Muscle of leg (tissue), 11 donors: ENCODE measurements around the gene OSTN. TPM values are rescaled to one million over a fixed set of nuclear protein-coding genes. Genes with fewer than 3 reads are reported as not detected.

Source experiments
- DNase-seq: peaks from one replicate; pipeline ENCODE4 v3.0.0; 2013
- H3K27ac ChIP-seq: one replicate; pipeline ENCODE4 v1.5.1; 2013; ENCODE audit warnings: mild to moderate bottlenecking, low read length, control low read depth
- H3K27me3 ChIP-seq: one replicate; pipeline ENCODE4 v1.6.1; 2013; ENCODE audit warnings: low read length; ENCODE audit not compliant: control insufficient read depth, insufficient read depth
- H3K36me3 ChIP-seq: one replicate; pipeline ENCODE4 v1.6.1; 2013; ENCODE audit warnings: low read length; ENCODE audit not compliant: control insufficient read depth, insufficient read depth
- H3K4me1 ChIP-seq: one replicate; pipeline ENCODE4 v1.6.1; 2013; ENCODE audit warnings: low read length; ENCODE audit not compliant: control insufficient read depth, insufficient read depth
- H3K4me3 ChIP-seq: one replicate; pipeline ENCODE4 v1.5.1; 2013; ENCODE audit warnings: low read length, control low read depth
- H3K9me3 ChIP-seq: replicated peaks from 2 replicates; pipeline ENCODE4 v1.6.1; 2013; ENCODE audit warnings: low read depth, low read length; ENCODE audit not compliant: control insufficient read depth
- WGBS: methylation state at CpG from one replicate; pipeline ENCODE4 v1.1.5; 2013; ENCODE audit warnings: missing lambda C conversion rate; ENCODE audit not compliant: insufficient coverage; 5-methylcytosine and 5-hydroxymethylcytosine counted together
- polyA plus RNA-seq, 8 donors: library from polyadenylated mRNA; unstranded; fragments of 120-200 nt; gene quantifications; one replicate each; pipeline versions ENCODE4 v1.2.1 to v1.2.3, GENCODE V29; 2013; ENCODE audit warnings: inconsistent platforms in 1 of 8, low replicate concordance in 1 of 8; ENCODE audit not compliant: insufficient read length in 8 of 8, insufficient read depth in 1 of 8
- total RNA-seq: library from RNA; stranded (reverse); fragments of 120-200 nt; gene quantifications from one replicate; pipeline ENCODE4 v1.2.4, GENCODE V29; 2013

OSTN gene
- total and polyA plus RNA-seq, 9 donors, result 1.6 to 24.8 (median 4.4) TPM

DNA sequence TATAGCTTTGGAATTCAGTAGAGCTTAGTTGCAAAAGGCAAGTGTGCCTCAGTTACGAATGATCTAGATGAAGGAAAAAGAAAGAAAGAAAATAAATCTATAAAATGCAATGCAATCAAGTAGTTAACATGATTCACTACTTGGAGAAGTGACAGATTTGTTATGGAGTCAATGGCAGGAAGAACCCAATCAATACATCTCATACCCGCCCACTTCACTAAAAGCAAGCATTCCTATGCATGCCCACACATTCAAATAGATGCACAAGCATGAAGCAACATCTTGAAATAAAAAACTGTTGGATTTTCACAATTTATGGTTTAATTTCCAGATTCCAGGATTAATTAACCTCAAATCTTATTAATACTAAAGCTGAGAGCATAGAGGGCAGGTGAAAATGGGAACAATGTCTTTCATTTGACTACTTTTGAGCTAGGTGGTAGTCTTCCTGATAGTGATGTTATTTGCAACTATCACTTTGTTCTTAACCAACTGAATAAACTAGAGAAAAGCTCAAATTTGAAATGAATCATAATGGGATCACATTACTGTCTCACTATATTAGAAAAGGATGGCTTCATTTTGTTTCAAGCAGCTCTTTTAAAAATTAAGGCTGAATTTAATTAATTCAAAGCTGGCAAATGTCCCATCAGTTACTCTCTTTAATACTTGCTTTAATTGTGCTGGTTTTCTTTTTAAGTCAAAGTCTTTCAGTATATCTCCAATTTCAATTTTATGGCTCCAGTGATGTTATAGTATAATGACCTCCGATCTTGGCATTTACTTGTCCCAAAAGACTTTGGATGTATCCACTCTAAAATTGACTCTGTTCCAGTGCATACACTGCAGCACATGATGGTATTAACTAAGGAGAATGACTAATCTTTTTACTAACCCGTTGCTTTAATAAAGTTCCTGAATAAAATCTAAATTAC is 83.5 kb downstream of the OSTN start:
- Histone ChIP-seq H3K36me3 (no peaks in the 10 kb centered on the region), H3K9me3 (no peaks in the 10 kb centered on the region), H3K27ac (no peak overlapping the region), H3K4me3 (no peak overlapping the region), H3K4me1 (no peaks in the 10 kb centered on the region), H3K27me3 (no peaks in the 10 kb centered on the region)
- WGBS, result no CpG with 5 or more reads among the region's 4 CpGs
- peak; percentile 44 for DNase-seq

DNA sequence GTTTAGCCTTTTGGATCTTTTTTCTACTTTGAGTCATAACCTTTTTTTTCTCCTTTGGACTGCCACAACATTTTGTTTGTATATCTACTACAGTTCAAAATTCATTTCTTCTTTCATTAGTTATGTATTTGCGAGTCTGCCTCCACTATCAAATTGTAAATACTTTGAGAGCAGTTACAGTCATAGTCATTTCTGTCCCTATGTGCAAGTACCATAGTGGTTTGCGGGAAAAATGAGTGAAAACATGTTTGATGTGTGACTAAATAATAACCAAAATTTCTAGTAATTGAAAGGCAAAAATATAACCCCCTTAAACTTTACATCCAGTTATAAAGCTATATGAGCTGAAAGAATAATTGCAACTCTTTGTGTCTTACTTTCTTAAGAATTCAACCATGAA is 84.4 kb downstream of the OSTN start:
- DNase-seq, result no peak
- Histone ChIP-seq H3K4me1 (no peaks in the 10 kb centered on the region), H3K4me3 (no peak overlapping the region), H3K36me3 (no peaks in the 10 kb centered on the region), H3K27ac (no peak overlapping the region), H3K9me3 (no peaks in the 10 kb centered on the region), H3K27me3 (no peaks in the 10 kb centered on the region)
- no CpG with 5 or more reads among the region's 2 CpGs for WGBS

DNA sequence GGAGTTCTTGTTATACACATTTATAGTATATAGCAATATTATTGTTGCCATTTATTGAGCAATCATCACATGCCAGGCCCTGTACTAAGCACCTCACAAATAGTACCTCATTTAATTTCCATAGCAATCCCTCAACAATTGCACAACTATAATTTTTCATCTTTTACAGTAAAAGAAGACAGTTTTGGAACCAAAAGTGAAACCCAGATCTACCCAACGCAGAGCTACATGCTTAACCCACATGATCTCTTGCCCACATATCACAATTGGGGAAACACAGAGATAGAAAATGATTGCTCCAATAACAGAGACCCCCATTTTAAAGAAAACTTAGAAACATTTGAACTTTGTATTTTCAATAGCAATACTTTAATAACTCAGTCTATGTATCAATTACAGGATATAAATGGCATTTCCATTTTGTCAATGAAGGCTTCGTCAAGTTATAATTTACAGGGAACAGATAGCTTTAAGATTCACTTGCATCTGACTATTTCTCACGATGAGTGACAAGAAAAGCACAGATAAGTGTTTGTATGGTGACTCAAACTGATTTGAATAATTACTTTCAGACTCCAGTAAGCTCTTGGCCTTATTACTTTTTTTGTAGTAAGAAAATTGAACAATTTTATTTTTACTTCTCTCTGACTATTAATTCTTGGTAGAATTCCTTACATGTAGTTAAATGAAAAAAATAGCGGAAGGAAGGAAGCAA is 91.4 kb downstream of the OSTN start:
- Histone ChIP-seq H3K27me3 (no peaks in the 10 kb centered on the region), H3K27ac (no peak overlapping the region), H3K36me3 (no peaks in the 10 kb centered on the region), H3K9me3 (no peaks in the 10 kb centered on the region), H3K4me3 (no peak overlapping the region), H3K4me1 (no peaks in the 10 kb centered on the region)
- peak; percentile 21 for DNase-seq
- 67% methylated on average over 1 of the region's 4 CpGs for WGBS

DNA sequence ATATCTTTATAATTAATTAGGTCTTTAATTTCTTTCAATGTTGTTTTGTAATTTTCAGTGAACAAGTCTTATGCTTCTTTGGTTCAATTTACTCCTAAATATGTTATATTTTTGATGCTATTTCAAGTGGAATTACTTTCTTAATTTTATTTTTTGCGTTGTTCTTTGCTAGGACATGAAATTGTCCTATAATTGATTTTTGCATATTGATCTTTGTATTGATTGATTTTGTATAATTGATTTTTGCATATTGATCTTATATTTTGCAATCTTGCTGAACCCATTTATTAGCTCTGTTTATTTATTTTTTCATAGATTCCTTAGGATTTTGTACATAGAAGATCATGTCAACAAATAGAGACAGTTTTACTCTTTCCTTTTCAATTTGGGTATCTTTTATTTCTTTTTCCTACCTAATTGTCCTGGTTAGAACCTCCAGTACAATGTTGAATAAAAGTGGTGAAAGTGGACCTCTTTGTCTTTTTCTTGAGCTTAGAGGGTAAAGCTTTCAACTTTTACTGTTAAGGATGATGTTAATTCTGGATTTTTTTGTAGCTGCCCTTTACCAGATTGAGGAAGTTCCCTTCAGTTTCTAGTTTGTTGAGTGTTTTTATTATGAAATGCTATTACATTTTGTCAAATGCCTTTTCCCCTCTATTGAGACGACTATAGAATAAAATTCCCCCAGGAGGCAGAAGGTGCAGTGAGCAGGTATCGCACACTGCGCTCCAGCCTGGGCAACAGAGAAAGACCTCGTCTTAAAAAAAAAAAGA is 93.4 kb downstream of the OSTN start:
- Histone ChIP-seq H3K4me3 (no peak overlapping the region), H3K27me3 (no peaks in the 10 kb centered on the region), H3K36me3 (no peaks in the 10 kb centered on the region), H3K27ac (no peak overlapping the region), H3K4me1 (no peaks in the 10 kb centered on the region), H3K9me3 (no peaks in the 10 kb centered on the region)
- no peak for DNase-seq
- no CpG with 5 or more reads among the region's 5 CpGs for WGBS

DNA sequence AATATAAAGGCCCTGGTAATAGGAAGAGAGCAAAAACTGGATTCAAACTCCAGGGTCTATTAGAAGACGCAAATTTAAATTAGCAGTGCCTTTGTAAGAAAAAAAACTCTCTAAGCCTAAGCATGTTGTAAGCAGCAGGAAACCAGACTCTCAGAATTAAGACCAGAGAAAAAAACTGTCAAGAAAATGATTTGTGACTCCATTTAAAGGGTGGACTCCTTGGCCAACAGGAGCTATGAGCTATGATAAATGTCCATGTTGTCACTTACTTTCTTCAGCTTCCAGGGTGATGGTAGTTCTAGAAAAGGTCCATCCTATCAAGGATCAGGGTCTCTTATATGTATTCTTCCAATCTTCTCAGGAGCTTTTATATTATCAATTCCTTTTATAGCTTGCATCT is 95.2 kb downstream of the OSTN start:
- H3K9me3 ChIP-seq, result no peaks in the 10 kb centered on the region

DNA sequence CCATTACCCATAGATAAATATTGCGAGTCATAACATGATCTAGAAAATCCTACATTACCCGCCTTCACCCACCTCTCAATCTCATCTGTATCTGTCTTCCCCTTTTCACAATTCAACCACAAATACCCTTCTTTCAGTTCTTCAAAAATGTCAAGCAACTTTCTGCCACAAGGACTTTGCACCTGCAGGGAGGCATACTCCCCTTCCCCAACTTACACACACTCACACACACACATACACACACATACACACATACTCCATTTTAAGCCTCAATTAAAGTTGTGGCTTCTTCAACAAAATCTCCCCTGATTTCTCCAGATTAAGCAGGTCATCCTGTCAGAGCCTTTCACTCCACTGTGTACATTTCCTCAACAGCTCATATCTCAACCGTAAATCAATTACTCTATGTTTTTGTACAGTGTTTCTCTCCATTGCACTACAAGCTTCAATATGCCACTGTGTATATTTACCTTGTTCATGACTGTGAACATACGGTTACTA is 97.0 kb downstream of the OSTN start:
- Histone ChIP-seq H3K4me3 (no peak overlapping the region), H3K27me3 (no peaks in the 10 kb centered on the region), H3K27ac (no peak overlapping the region), H3K36me3 (no peaks in the 10 kb centered on the region), H3K9me3 (no peaks in the 10 kb centered on the region), H3K4me1 (no peaks in the 10 kb centered on the region)
- WGBS, result 65% methylated on average over 2 of the region's 4 CpGs
- no peak for DNase-seq

More for the DNA sequence above, 95.2 kb downstream of the OSTN start:
- Histone ChIP-seq H3K27me3 (no peaks in the 10 kb centered on the region), H3K27ac (no peak overlapping the region), H3K36me3 (no peaks in the 10 kb centered on the region), H3K4me3 (no peak overlapping the region), H3K4me1 (no peaks in the 10 kb centered on the region)
- no CpG with 5 or more reads among the region's 1 CpG for WGBS
- DNase-seq, result no peak

DNA sequence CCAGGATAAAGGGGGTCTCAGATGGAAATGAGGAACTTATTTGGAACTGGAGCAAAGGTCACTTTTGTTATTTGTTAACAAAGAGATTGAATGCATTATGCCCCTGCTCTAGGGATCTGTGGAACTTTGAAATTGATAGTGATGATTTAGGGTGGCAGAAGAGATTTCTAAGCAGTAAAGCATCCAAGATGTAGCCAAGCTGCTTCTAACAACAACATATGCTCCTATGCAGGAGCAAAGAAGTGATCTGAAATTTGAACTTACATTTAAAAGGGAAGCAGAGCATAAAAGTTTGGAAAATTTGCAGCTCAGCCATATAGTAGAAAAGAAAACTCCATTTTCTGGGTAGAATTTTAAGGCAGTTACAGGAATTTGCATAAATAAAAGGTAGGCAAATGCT is 99.8 kb downstream of the OSTN start:
- DNase-seq, result no peak
- Histone ChIP-seq H3K27me3 (no peaks in the 10 kb centered on the region), H3K4me3 (no peak overlapping the region), H3K36me3 (no peaks in the 10 kb centered on the region), H3K4me1 (no peaks in the 10 kb centered on the region), H3K27ac (no peak overlapping the region), H3K9me3 (no peaks in the 10 kb centered on the region)

DNA sequence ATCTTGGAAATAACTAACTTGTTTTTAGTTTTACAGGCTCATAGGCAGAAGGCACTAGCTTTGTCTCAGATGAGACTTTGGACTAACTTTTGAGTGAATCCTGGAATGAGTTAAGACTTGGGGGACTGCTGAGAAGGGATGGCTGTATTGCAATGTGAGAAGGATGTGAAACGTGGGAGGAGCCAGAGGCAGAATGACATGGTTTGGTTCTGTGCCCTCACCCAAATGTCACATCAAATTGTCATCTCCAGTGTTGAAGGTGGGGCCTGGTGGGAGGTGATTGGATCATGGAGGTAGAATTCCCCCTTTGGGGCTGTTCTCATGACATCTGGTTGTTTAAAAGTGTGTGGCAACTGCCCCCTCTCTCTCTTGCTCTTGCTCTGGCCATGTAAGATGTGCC is 101.4 kb downstream of the OSTN start:
- DNase-seq, result no peak
- no CpG with 5 or more reads among the region's 1 CpG for WGBS
- no peaks in the 10 kb centered on the region for H3K36me3 ChIP-seq
- no peaks in the 10 kb centered on the region for H3K4me1 ChIP-seq
- no peaks in the 10 kb centered on the region for H3K9me3 ChIP-seq
- H3K27me3 ChIP-seq, result no peaks in the 10 kb centered on the region
- H3K4me3 ChIP-seq, result no peak overlapping the region
- H3K27ac ChIP-seq, result no peak overlapping the region

DNA sequence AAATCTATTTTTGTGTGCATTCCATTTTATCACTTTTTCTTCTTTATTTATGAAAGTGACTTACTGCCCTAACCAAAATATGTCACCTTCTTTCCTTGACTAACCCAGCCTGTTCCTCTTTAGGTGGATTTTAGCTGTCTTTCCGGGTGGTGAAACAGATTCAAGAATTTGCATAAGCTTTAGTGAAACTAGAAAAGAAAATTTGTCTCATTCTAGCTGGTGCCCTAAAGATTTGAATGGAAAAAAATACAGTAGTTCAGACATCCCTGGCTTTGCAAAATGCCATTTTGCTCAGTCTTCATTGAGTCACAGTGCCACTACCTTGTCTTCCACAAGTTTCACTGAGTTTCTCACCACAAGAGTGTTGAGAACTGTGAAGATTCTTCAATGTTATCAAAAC is 102.0 kb downstream of the OSTN start:
- no peak for DNase-seq
- Histone ChIP-seq H3K9me3 (no peaks in the 10 kb centered on the region), H3K27ac (no peak overlapping the region), H3K36me3 (no peaks in the 10 kb centered on the region), H3K4me1 (no peaks in the 10 kb centered on the region), H3K4me3 (no peak overlapping the region), H3K27me3 (no peaks in the 10 kb centered on the region)
- no CpG with 5 or more reads among the region's 1 CpG for WGBS
